SK-N-SH treated with all-trans-retinoic acid at 6 μM for 48 hours (cell line): ENCODE results near the gene PRSS2.
A peak's percentile ranks its signal among the peaks of the same experiment; 100 is the strongest.

Experiments used
- ATAC-seq: fragments of 200-7000 bp; cut with Tn5 transposase; 3 replicates; pipeline ENCODE4 v1.9.1; 2020; ENCODE audit warnings: mild to moderate bottlenecking, moderate library complexity
- ARNTL ChIP-seq: fragments of 450-650 bp; formaldehyde crosslinking; IDR thresholded peaks from 2 replicates; pipeline ENCODE4 v1.5.0; 2020; ENCODE audit warnings: low read depth, mild to moderate bottlenecking, moderate library complexity, borderline replicate concordance
- BACH2 ChIP-seq: fragments of 250-450 bp; sonication (Bioruptor Pico); IDR thresholded peaks from 2 replicates; pipeline ENCODE4 v1.9.0; 2021; ENCODE audit warnings: mild to moderate bottlenecking, borderline replicate concordance
- CSDC2 ChIP-seq: fragments of 250-450 bp; sonication (Bioruptor Pico); IDR thresholded peaks from 2 replicates; pipeline ENCODE4 v1.5.0; 2020; ENCODE audit warnings: mild to moderate bottlenecking, moderate library complexity
- ESRRG ChIP-seq: fragments of 250-450 bp; sonication (Bioruptor Pico); IDR thresholded peaks from 2 replicates; pipeline ENCODE4 v1.6.1; 2021; ENCODE audit warnings: mild to moderate bottlenecking
- GLIS3 ChIP-seq: fragments of 250-450 bp; sonication (Bioruptor Pico); IDR thresholded peaks from 2 replicates; pipeline ENCODE4 v1.5.0; 2020; ENCODE audit warnings: mild to moderate bottlenecking, moderate library complexity
- ISL1 ChIP-seq: fragments of 250-450 bp; sonication (Bioruptor Pico); IDR thresholded peaks from 2 replicates; pipeline ENCODE4 v2.1.2; 2022; ENCODE audit warnings: mild to moderate bottlenecking, moderate library complexity
- OSR1 ChIP-seq: fragments of 250-450 bp; sonication (Bioruptor Pico); IDR thresholded peaks from 2 replicates; pipeline ENCODE4 v1.8.0; 2022; ENCODE audit warnings: moderate library complexity, mild to moderate bottlenecking, inconsistent platforms
- PPARA ChIP-seq: fragments of 250-450 bp; sonication (Bioruptor Pico); IDR thresholded peaks from 2 replicates; pipeline ENCODE4 v1.5.0; 2020; ENCODE audit warnings: mild to moderate bottlenecking, borderline replicate concordance
- RARB ChIP-seq: fragments of 250-450 bp; sonication (Bioruptor Pico); IDR thresholded peaks from 2 replicates; pipeline ENCODE4 v1.8.0; 2021; ENCODE audit warnings: mild to moderate bottlenecking, moderate library complexity
- SNAI2 ChIP-seq: fragments of 250-450 bp; sonication (Bioruptor Pico); IDR thresholded peaks from 2 replicates; pipeline ENCODE4 v1.5.0; 2020; ENCODE audit warnings: mild to moderate bottlenecking, moderate library complexity
- TCF4 ChIP-seq: fragments of 250-450 bp; sonication (Bioruptor Pico); IDR thresholded peaks from 2 replicates; pipeline ENCODE4 v1.8.0; 2021; ENCODE audit warnings: mild to moderate bottlenecking, moderate library complexity, borderline replicate concordance
- ZC3H10 ChIP-seq: fragments of 250-450 bp; sonication (Bioruptor Pico); IDR thresholded peaks from 2 replicates; pipeline ENCODE4 v1.5.1; 2021; ENCODE audit warnings: mild to moderate bottlenecking, moderate library complexity
- ZFP3 ChIP-seq: fragments of 250-450 bp; sonication (Bioruptor Pico); IDR thresholded peaks from 2 replicates; pipeline ENCODE4 v1.5.0; 2020; ENCODE audit warnings: mild to moderate bottlenecking, moderate library complexity
- ZNF70 ChIP-seq: fragments of 450-650 bp; formaldehyde crosslinking; IDR thresholded peaks from 2 replicates; pipeline ENCODE4 v1.5.0; 2020; ENCODE audit warnings: mild to moderate bottlenecking, moderate library complexity
- ZNF8 ChIP-seq: fragments of 450-650 bp; formaldehyde crosslinking; IDR thresholded peaks from 2 replicates; pipeline ENCODE4 v1.5.0; 2020; ENCODE audit warnings: mild to moderate bottlenecking, moderate library complexity
- TF ChIP-seq, protein P1 (sequence below): fragments of 250-450 bp; sonication (Bioruptor Pico); IDR thresholded peaks from 2 replicates; pipeline ENCODE4 v1.8.0; 2020; ENCODE audit warnings: mild to moderate bottlenecking, moderate library complexity, borderline replicate concordance
- TF ChIP-seq, protein P2 (sequence below): fragments of 250-450 bp; sonication (Bioruptor Pico); IDR thresholded peaks from 2 replicates; pipeline ENCODE4 v1.8.0; 2021; ENCODE audit warnings: low read depth, mild to moderate bottlenecking, moderate library complexity, borderline replicate concordance
- TF ChIP-seq, protein P3 (sequence below): fragments of 250-450 bp; sonication (Bioruptor Pico); IDR thresholded peaks from 2 replicates; pipeline ENCODE4 v1.5.0; 2020; ENCODE audit warnings: mild to moderate bottlenecking, moderate library complexity

The PRSS2 gene

DNA sequence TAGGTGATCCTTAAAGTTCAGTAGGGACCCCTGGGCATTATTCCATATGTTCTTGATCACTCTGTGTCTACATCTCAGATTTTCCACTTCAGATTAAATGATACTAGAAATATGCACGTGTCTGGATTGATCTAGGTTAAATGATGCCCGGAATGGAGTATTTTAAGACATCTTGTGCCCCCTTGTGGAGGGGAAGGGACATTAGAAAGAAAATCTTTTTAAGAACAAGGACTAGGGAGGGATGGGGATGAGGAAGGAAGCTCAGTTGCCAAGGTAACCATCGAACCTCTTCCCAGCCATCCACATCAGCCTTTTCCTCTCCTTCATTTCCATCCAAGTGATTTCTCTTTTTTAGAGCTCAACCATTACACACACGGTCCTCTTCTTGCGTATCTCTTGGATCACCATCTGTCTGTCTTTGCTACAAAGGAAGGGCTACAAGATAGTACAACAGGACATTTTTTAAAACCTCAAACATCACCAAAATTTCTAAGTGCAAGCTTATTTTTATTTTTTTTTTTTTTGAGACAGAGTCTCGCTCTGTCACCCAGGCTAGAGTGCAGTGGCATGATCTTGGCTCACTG lies 40.5 kb downstream of the PRSS2 start (continued):
- TF ChIP-seq, protein P1, sequence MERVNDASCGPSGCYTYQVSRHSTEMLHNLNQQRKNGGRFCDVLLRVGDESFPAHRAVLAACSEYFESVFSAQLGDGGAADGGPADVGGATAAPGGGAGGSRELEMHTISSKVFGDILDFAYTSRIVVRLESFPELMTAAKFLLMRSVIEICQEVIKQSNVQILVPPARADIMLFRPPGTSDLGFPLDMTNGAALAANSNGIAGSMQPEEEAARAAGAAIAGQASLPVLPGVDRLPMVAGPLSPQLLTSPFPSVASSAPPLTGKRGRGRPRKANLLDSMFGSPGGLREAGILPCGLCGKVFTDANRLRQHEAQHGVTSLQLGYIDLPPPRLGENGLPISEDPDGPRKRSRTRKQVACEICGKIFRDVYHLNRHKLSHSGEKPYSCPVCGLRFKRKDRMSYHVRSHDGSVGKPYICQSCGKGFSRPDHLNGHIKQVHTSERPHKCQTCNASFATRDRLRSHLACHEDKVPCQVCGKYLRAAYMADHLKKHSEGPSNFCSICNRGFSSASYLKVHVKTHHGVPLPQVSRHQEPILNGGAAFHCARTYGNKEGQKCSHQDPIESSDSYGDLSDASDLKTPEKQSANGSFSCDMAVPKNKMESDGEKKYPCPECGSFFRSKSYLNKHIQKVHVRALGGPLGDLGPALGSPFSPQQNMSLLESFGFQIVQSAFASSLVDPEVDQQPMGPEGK (CRISPR knock-in tag): no peak
- TF ChIP-seq, all 23 proteins: peak for 0

DNA sequence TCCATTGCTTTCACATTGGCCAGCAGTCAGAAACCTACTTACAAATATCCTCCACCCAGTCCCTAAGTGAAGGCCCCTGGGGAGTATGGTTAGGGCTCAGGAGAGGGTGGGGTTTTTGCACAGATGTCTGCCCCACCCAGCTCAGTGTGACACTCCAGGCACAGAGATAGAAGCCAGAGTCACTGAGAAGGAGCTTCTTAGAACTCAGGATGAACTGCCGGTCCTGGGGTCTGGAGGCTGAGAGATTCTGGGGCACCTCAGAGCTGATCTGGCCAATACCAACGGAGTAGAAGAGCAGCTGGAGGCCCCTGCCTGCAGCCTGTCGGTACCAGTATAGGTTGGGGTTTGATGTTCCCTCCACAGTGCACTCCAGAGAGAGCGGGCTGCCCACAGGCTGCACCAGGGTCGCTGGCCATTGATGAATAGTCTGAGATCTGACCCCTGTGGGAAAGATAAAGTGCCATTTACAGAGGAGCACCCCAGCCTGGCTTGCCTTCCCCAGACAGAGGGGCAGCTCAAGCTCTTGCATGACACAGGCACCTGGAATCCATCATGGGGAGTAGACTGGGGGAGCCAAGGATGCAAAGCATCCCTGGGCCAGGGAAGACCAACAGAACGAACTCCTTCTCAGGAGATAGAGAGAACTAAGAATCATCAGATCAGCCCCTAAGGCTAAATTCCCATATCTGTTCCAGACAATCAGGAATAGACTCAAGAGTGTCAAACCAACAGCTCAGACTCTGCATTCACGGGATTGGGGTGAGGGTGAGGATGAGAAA lies 41.9 kb downstream of the PRSS2 start:
- no peak for ATAC-seq
- TF ChIP-seq ESRRG (CRISPR knock-in tag) (no peak), TCF4 (CRISPR knock-in tag) (no peak), GLIS3 (CRISPR knock-in tag) (no peak), BACH2 (CRISPR knock-in tag) (no peak), ARNTL (CRISPR knock-in tag) (no peak), ZNF70 (CRISPR knock-in tag) (no peak), CSDC2 (CRISPR knock-in tag) (no peak), RARB (CRISPR knock-in tag) (no peak), ZFP3 (CRISPR knock-in tag) (no peak), SNAI2 (CRISPR knock-in tag) (no peak), ISL1 (CRISPR knock-in tag) (no peak), PPARA (CRISPR knock-in tag) (no peak), OSR1 (no peak), ZNF8 (CRISPR knock-in tag) (no peak)
- TF ChIP-seq, protein P1 (CRISPR knock-in tag): no peak
- TF ChIP-seq, protein P2, sequence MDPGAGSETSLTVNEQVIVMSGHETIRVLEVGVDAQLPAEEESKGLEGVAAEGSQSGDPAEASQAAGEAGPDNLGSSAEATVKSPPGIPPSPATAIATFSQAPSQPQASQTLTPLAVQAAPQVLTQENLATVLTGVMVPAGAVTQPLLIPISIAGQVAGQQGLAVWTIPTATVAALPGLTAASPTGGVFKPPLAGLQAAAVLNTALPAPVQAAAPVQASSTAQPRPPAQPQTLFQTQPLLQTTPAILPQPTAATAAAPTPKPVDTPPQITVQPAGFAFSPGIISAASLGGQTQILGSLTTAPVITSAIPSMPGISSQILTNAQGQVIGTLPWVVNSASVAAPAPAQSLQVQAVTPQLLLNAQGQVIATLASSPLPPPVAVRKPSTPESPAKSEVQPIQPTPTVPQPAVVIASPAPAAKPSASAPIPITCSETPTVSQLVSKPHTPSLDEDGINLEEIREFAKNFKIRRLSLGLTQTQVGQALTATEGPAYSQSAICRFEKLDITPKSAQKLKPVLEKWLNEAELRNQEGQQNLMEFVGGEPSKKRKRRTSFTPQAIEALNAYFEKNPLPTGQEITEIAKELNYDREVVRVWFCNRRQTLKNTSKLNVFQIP (CRISPR knock-in tag): no peak

DNA sequence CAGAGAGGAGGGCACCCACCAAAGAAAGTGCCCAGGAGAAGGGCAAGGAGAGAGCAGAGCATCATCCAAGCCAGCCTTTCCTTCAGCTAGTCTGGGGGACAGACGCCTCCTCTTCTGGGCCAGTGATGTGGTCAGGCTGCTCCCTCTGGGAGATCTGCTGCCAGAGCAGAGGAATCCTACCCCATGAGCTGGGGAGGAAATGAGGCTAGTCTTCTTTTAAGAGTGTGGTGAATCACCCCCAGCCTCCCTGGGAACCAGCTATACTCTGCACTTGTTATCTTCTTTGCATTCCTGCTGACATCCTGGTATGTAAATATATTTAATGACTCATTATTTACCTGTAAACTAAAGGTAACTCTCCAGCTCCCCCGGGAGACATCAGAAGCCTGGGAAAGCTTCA lies 42.5 kb downstream of the PRSS2 start:
- TF ChIP-seq ESRRG (CRISPR knock-in tag): no peak
- TF ChIP-seq BACH2 (CRISPR knock-in tag): no peak
- TF ChIP-seq PPARA (CRISPR knock-in tag): no peak
- no peak for TF ChIP-seq ISL1 (CRISPR knock-in tag)
- TF ChIP-seq, protein P1 (CRISPR knock-in tag): no peak
- no peak for TF ChIP-seq TCF4 (CRISPR knock-in tag)
- peak; percentile 50 for ATAC-seq

DNA sequence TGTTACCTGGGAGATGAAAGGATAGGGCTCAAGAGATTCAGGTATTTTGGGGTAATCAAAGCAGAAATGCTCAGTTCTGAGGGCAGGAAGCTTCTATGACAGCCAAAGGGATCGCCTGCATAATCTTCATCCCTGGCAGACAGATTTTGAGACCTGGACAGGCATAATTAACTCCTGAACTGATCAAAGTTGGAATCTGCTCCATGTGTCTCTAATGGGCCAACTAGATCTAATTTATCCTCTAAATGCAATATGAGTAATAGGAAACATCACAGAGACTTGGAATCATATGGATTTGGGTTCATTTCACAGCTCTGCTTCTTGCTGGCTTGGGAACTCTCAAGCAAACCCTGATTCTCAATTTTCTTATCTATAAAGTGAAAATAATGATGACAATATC lies 42.9 kb downstream of the PRSS2 start:
- TF ChIP-seq TCF4 (CRISPR knock-in tag) (peak; percentile 80), ZC3H10 (CRISPR knock-in tag) (no peak)
- TF ChIP-seq, protein P3, sequence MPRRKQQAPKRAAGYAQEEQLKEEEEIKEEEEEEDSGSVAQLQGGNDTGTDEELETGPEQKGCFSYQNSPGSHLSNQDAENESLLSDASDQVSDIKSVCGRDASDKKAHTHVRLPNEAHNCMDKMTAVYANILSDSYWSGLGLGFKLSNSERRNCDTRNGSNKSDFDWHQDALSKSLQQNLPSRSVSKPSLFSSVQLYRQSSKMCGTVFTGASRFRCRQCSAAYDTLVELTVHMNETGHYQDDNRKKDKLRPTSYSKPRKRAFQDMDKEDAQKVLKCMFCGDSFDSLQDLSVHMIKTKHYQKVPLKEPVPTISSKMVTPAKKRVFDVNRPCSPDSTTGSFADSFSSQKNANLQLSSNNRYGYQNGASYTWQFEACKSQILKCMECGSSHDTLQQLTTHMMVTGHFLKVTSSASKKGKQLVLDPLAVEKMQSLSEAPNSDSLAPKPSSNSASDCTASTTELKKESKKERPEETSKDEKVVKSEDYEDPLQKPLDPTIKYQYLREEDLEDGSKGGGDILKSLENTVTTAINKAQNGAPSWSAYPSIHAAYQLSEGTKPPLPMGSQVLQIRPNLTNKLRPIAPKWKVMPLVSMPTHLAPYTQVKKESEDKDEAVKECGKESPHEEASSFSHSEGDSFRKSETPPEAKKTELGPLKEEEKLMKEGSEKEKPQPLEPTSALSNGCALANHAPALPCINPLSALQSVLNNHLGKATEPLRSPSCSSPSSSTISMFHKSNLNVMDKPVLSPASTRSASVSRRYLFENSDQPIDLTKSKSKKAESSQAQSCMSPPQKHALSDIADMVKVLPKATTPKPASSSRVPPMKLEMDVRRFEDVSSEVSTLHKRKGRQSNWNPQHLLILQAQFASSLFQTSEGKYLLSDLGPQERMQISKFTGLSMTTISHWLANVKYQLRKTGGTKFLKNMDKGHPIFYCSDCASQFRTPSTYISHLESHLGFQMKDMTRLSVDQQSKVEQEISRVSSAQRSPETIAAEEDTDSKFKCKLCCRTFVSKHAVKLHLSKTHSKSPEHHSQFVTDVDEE (CRISPR knock-in tag): peak; percentile 79; the same call in 1 of the 2 replicates
- no peak for ATAC-seq
